ENCODE data around the gene RTKN.
A peak's percentile ranks its signal among the peaks of the same experiment; 100 is the strongest.

GRCh38 chr2:74440378-74441169 lies 1.2 kb downstream of the RTKN start:
- peak; percentile 68 to 81 (median 80) for TF ChIP-seq POLR2A (IDR thresholded peaks at IDR 0.05)
- TF ChIP-seq, protein P1, sequence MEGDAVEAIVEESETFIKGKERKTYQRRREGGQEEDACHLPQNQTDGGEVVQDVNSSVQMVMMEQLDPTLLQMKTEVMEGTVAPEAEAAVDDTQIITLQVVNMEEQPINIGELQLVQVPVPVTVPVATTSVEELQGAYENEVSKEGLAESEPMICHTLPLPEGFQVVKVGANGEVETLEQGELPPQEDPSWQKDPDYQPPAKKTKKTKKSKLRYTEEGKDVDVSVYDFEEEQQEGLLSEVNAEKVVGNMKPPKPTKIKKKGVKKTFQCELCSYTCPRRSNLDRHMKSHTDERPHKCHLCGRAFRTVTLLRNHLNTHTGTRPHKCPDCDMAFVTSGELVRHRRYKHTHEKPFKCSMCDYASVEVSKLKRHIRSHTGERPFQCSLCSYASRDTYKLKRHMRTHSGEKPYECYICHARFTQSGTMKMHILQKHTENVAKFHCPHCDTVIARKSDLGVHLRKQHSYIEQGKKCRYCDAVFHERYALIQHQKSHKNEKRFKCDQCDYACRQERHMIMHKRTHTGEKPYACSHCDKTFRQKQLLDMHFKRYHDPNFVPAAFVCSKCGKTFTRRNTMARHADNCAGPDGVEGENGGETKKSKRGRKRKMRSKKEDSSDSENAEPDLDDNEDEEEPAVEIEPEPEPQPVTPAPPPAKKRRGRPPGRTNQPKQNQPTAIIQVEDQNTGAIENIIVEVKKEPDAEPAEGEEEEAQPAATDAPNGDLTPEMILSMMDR (IDR thresholded peaks at IDR 0.05) = peak in 6 of 7 experiments; percentile 20 to 65 (median 55)
